HL-60/S4 (cell line): Measurements from ENCODE around the gene TMCC1.
"Not testable (repeated sequence)": the region's sequence is repeated elsewhere in the genome, so short reads cannot be mapped to it uniquely, and the experiment has no call there.

Experiments
- in situ Hi-C: fragments of 300-500 bp; cut with MboI; formaldehyde crosslinking; loops from 2 replicates; pipeline ENCODE4 v1.14.3; 2022; ENCODE audit warnings: low sequenced_read_pairs

The TMCC1 gene

DNA sequence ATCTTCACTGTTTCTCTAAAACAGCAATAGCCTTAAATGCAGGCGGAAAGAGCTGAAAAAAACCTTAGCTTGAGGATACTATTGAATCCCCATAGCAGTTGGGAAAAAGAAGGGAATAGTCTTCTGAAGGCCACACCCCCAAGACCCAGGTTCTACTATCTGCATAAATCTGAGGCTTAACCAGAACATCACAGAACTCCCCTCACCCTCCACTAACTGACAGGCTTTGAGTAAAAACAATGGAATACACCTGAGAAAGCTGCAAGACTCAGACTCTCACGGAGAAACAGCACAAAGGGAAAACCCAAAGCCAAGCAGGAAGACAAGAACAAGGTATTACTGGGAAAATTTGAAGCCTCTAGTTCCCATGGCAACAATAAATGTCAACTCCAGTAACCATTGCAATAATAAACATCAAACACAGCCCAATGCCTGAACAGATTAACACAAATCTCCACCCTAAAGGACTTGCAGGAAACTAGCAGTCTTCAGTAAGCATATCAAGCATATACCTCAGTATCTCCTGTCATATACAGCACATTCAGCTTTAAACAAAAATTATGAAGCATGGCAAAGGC lies 56.4 kb downstream of the TMCC1 start:
- in situ Hi-C loops = no loop called here

DNA sequence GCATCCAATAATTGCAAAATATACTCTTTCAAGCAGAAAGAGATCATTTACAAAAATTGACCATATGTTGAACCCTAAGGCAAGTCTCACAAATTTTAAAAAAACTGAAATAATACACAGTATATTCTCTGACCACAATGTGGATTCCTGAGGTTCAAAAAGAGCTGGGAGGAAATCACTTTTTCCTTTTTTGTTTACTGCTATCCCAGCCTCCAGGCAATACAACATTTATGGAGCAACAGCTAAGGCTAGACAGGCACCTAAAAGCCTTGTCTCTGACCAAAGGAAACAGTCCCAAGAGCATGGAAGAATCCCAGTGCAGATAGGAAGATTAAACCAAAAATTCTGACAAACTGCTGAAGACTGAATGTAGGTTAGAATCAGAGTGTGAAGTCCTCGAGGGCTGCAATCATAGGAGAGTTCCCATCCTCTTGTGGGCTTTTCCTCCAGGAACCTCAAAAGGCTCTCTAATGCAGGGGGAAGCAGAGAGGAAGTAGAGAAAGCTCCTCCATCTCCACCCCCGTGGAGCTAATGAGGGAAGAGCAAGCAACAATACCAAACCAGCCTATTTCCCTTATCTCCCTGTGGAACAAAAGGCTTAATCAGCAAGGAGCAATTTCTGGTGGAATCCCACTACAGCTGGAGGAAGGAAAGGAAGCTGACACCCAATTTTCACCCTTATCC lies 57.0 kb downstream of the TMCC1 start:
- in situ Hi-C loops = no loop called here

DNA sequence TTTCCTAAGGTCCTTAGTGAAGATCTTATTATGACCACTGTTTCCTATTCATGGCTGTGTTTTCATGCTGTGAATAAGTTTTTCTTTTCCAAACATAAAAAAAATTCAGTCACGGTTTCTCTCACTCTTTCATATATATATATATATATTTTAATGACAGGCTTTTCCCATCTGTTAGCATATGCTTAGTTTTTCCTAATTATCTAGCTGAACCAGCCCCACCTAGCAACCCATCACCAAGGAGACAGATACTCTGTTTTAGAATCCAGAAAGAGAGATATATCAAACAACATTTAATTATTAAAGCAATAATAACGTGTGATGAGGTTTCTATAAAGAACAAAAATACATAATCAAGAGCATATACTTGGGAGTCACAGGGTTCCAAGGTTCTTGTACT lies 58.3 kb downstream of the TMCC1 start:
- in situ Hi-C loops = no loop called here

DNA sequence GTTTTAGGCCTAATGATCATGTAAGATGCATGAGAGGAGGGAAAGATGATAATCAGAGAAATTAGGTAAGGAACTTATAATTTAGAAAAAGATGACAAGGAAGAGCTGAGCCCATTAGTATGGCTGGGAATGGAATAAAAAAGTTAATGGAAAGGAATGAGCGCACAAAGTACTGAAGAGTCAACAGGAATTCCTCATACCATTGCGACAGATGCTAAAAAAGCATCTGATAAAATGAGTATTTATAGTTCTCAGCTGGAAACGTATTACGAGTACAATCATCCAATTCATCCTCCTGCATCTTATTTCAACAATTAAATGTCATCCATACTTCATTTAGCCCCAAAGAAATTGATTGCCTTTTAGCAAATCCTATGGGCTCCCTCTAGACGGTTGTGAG lies 58.9 kb downstream of the TMCC1 start:
- in situ Hi-C loops = no loop called here

DNA sequence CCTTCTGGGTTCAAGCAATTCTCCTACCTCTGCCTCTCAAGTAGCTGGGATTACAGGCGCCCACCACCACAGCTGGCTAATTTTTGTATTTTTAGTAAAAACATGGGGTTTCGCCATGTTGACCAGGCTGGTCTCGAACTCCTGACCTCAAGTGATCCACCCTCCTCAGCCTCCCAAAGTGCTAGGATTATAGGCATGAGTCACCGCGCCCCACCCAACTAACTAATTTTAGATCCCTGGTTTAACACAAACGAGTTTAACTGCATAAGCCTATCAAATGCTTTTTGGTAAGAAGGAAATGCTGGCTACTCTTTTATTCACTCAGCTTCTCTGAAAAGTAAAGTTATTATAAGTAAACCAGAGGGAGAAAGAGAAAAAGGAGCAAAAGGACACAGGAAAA lies 61.6 kb downstream of the TMCC1 start:
- in situ Hi-C loops = not testable (repeated sequence)

DNA sequence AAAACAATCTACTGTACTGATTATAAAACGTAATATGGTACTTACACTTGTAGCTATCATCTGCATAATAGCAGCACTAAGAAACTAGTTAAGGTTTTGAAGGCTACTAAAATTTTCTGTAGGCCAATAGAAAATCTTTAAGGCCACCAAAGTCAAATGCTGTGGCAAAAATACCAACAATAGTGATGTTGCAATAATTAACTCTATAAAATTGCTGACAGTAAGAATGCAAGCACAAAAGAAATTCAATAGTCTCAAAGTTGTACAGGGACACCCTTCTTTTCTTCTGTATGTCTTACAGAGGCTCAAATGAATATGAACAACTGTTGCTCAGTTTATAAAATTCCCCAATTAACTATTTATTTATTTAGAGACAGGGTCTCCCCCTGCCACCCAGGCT lies 62.0 kb downstream of the TMCC1 start:
- in situ Hi-C loops = no loop called here

DNA sequence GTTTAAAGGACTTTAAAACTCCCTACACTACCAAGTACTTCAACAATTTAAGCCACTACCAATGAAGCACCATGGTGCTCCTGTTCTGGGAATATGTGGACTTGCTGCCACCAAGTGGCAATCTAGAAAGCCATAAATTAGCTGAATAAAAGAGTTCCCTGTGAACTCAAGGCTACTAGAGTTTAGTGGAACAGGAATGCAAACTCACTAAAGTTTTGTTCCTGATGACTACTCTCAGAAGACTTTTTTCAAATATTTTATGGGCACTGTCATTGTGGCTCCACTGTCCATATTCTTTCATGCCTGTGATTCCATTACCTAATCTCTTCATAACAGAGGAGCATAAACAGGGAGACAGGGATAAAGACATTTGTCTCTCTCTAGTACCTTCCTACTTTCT lies 63.9 kb downstream of the TMCC1 start:
- in situ Hi-C loops = no loop called here

DNA sequence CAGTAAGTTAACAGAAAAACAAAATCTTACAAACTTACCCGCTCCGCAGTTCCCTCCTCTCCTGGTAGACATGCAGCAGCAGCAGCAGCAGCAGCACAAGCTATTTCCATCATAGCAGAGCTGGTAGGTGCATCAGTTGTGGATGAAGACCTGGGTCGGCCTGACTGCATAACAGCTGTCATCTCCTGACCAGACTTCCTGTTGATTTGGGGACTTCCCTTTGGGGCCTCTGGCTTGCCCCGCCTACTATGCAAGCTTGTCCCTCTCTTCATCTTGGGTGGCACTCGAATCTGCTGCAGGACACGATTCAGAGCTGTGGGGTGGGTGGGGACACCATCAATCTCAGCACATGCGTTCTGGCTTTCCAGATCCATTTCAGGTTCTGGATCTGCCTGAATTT lies 65.7 kb downstream of the TMCC1 start:
- in situ Hi-C loops = no loop called here

DNA sequence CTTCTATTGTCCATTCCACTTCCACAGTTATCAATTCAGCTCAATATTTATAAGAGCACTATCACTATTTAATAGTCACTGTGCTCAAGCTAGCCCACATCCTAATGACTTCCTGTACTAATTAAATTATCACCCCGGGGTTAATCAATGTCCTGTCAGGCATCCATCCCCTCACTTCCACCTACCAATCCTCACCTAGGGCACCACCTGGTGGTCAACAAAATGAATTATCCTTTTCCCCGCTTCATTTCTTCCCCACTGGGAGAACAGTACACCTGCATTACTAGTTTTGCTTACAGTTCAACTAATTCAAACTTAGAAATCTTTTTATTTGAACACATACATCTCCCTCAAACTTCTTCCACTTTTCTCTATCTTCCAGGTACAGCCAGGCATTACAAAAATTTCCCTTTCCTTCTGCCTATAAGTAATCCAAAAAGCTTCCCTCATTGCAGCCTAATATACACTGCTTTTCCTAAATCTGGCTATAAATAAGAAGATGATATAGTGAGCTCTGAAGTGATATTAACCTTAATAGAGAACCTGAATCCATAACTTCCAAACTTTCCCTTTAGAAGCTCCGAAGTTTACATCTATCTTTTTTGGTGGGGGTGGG lies 68.5 kb downstream of the TMCC1 start:
- in situ Hi-C loops = no loop called here

DNA sequence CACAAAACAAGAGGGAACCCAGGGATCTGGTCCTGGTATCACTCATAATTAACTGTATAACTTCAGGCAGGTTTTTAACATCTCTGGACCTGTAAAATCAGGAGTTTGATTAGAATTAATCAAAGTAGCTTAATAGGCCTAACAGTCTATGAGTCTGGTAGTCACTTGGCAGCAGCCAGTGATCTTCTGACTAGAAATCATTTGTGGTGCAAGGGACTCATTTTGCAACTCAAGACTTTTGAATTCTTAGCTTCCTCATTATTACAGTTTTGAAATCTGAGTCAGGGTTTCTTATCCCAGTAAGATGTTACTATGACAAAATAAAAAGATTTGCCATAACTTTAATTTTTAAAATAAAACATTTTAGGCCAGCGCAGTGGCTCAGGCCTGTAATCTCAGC lies 70.8 kb downstream of the TMCC1 start:
- in situ Hi-C loops = no loop called here

DNA sequence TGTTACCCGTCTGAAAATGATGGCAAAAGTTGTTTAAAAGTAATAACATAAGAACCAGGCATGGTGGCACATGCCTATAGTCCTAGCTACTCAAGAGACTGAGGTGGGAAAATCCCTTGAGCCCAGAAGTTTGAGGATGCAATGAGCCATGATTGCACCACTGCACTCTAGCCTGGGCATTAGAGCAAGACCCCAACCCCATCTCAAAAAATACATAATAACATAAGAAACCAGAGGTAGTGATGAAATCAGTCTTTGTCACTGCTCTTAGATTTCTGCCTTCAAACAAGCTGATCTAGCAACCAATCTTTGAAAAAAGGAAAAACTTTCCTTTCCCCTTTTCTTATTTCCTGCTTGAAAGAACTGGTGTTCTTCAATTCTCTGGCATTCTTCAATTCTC lies 71.3 kb downstream of the TMCC1 start:
- in situ Hi-C loops = no loop called here

DNA sequence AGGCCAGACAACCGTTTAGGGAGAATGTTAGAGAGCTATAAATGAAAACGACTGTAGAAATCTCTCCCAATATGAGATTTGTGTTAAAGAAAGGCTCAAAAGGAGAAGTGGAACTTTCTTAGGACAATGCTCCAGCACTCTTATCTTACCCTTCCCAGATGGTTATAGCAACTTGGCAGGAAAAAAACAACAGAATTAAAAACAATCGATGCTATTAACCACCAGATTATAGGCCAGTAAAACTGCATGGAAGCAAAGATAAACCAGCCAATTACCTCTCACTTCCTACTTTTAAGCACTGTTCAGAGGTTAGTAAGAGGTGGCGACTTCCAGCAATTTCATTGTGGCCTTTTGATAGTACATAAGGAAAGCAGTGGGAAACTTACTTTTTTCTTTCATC lies 72.9 kb downstream of the TMCC1 start:
- in situ Hi-C loops = no loop called here

DNA sequence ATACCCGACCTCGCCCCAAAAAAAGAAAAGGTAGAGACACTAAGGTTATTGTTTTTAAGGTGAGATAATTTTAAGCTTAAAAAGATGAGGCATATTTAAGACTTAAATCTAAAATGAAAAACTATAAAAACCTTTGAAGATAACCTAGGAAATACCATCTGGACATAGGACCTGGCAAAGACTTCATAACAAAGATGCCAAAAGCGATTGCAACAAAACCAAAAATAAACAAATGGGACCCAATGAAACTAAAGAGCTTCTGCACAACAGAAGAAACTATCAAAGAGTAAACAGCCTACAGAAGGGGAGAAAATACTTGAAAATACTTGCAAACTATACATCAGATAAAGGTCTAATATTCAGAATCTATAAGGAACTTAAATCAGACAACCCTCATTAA lies 80.9 kb downstream of the TMCC1 start:
- in situ Hi-C loops = loop anchor here (10.0 kb wide), 2 partner anchors 158 to 318 kb away; no protein-coding TSS in a partner anchor

DNA sequence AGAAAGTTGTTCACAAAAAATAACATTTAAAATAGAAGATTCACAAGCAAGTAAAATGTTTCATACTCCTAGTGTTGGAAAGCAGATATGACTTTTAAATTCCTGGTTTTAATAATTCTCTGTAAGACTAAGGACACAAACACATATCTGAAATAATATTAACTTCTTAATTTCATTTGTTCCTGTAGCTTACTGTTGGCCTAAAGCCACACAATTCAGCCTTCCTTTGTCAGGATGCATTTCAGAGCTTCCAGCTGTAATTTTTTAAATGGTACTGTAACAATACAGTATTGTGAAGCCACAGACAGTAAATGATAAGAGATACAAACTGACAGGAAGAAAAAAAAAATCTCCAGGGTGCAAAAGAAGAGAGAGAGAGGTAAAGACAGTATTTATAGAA lies 84.2 kb downstream of the TMCC1 start:
- in situ Hi-C loops = no loop called here

DNA sequence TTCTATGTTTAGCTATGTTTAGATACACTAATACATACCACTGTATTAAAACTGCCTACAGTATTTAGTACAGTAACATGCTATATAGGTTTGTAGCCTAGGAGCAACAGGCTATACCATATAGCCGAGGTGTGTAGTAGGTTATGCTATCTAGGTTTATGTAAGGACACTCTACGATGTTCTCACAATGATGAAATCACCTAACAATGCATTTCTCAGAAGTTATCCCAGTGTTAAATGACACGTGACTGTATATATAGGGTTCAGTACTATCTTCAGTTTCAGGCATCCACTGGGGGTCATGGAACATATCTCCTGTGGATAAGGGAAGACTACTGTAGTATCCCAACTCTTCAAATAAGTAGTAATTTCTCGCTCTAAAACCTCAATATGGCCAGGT lies 97.4 kb downstream of the TMCC1 start:
- in situ Hi-C loops = no loop called here

DNA sequence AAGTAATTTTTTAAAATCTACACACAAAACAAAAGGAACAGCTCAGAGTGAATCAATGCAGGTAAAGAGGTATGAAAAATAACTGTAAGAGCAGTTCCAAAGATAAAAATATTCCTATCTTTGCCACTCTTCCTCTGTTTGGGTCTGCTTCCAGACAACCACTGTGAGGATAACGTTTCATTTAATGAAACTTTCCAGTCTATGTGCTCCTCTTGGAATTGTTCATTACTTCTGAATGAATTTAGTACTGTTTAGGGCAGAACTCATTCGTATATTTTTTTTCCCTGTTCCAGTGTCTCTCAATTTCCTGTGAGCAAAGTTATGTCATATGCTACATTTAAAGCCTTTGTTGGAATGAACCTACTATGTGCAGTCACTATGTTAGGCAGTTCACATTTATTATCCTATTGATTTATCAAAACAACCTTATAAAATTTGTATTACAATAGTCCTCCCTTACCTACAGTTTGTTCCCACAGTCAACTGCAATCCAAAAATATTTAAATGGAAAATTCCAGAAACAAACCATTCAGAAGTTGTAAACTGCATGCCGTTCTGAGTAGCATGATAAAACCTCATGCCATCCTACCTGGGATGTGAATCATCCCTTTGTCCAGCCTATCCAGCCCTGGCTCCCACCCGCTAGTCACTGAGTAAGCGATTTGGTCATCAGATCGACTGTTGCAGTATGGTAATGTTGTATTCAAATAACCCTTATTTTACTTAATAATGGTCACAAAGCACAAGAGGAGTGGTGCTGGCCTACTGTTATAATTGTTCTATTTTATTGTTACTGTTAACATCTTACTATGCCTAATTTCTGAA lies 98.1 kb downstream of the TMCC1 start:
- in situ Hi-C loops = no loop called here

DNA sequence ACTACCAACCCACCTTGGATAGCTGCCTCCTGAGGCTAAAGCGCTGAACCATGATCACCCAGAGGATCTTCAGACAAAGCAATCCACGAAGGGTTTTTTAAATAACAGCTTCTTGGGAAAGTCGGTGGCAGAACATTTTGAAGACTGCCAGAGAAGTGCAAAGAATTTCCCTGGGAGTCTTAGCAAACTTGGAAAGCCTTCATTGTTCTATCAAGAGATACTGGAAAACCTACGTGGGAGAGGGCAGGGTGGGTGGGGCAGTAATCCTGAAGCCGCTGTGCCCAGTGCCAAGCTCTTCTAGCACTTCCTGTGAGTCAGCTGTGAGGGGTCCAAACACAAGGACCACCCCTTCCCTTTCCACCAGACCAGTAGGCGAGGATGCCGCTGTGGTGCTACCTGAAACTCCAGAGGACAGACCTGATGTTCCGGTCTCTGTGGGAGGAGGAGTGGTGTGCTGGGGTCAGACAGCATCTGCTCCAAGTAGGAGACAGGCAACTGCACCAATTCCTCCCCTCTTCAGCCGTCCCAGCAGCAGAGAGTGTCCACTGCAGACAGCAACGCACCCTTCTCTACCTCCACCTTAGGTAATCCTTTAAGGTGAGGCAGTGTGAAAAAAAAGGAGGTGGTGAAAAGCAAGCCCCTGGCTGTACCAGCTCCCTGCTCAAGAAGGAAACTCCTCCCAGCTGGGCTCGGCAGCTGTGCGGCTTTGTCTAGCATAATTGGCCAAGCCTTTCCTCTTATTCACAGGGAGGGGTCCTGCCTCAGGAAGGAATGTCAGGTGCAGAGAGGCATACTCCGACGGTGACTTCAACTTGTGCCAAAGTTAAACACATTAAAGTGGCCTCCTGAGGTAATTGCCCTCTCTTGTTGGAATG lies 99.0 kb downstream of the TMCC1 start:
- in situ Hi-C loops = no loop called here

DNA sequence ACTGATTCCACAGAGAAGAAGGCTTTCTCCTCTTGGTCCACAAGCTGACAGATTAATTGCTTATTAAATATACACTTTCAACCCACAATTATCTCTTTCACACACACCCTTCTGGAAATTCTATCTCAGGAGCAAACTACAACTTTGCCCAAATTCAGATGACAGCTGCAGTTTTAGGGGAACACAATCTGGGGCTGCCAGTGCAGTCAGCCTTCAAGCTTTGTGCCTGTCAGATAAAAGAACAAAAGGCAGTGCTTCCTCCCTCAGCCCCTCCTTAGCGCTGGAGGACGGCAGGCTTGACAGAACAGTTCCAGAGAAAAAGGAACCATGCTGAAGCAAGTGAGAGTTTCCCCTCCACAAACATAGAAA lies 99.6 kb downstream of the TMCC1 start:
- in situ Hi-C loops = no loop called here

DNA sequence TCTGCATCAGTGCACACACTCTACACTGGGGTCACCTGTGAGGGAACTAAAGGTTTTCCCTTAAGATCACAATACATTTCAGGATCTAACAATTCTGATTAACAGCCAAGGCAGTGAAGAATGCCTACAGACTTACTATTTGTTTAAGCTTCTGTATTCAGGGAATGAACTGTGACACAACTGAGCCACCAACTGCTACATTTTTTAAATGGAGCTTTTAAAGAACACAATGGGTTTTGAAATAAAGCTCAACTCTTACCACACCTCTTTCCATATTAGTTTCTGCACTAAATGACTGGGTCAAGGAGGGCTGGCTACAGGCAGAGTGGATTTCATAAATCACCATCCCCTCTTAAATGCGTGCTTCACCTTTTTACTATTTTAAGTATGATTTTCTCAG lies 100.2 kb downstream of the TMCC1 start:
- in situ Hi-C loops = no loop called here

DNA sequence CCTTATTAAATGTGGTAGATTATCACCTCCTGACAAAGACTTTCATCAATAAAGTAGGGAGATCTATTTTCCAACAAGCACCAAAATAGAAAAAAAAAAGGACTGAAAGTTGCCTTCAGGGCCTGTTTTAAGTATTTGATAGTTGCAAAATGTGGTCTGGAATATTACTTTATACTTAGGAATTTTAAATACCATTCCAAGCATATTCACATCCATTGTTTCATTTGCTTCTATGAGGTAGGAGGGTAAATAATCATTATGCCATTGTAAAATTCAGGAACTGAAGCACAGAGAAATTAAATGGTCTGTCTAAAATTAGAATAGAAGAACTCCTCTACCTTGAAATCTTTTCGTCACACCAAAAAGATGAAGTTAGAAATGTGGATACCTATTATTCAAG lies 110.0 kb downstream of the TMCC1 start:
- in situ Hi-C loops = no loop called here

DNA sequence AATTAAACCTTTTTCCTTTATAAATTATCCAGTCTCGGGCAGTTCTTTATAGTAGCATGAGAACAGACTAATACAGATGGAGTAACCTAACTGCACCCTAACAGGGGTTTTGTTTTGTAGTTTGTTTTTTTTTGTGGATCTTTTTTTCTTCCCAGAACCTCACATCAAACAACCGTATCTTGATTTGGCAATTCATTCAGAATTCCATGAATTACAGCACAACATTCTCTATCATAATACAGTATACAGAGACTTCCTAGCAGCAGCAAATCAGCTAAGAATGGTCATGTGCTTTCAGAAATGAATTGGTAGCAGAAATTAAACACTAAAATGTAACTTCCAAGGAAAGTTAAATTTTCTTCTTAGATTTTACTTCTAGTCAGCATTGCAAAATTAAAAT lies 114.6 kb downstream of the TMCC1 start:
- in situ Hi-C loops = no loop called here
